Measurements from ENCODE around the gene OBSCN.

DNA sequence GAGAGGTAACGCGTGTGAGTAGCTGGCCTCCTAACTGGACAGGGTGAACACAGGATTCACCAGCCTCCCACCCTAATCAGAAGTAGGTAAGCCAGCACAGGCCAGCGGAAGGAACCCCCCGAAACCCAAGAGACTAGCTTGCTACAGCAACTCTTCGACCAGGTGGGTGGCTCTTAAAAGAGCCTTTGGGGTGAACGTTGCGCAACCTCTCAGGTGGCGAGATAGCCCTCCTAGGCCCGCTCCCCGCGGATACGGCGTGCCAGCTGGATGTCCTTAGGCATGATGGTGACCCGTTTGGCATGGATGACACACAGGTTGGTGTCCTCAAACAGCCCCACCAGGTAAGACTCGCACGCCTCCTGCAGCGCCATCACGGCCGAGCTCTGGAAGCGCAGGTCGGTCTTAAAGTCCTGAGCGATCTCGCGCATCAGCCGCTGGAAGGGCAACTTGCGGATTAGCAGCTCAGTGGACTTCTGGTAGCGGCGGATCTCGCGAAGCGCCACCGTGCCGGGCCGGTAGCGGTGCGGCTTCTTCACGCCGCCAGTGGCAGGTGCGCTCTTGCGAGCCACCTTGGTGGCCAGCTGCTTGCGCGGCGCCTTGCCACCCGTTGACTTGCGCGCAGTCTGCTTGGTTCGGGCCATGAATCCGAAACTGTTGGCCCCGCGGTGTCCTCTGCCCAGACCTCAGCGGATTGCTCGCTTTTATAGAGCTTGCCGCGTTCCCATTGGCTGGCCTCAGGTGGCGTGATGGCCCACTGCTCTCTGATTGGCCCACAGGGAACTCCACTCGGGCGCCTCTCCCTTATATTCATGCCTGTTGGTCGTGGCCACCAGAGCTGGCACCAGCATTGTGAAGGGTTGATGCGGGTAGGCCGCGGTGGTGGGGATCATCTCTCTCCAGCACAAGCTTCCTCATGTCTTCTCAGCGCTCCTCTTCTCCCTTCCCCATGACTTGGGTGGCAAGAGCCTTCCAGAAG is 217.1 kb downstream of the OBSCN start:
- TF ChIP-seq, protein P1, sequence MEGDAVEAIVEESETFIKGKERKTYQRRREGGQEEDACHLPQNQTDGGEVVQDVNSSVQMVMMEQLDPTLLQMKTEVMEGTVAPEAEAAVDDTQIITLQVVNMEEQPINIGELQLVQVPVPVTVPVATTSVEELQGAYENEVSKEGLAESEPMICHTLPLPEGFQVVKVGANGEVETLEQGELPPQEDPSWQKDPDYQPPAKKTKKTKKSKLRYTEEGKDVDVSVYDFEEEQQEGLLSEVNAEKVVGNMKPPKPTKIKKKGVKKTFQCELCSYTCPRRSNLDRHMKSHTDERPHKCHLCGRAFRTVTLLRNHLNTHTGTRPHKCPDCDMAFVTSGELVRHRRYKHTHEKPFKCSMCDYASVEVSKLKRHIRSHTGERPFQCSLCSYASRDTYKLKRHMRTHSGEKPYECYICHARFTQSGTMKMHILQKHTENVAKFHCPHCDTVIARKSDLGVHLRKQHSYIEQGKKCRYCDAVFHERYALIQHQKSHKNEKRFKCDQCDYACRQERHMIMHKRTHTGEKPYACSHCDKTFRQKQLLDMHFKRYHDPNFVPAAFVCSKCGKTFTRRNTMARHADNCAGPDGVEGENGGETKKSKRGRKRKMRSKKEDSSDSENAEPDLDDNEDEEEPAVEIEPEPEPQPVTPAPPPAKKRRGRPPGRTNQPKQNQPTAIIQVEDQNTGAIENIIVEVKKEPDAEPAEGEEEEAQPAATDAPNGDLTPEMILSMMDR (IDR thresholded peaks at IDR 0.05) = no peak
- TF ChIP-seq POLR2A (IDR thresholded peaks at IDR 0.05) = no peak

All from adrenal gland (tissue), 5 donors.